ENCODE results near the gene MED25.

The MED25 gene

GRCh38 chr19:49844138-49845095 lies 26.3 kb downstream of the MED25 start:
- peak; percentile 55 for DNase-seq (ENCODE audit: low spot score)

- no peak for DNase-seq (ENCODE audit: low spot score)
Measured at GRCh38 chr19:49845414-49845813, 27.3 kb downstream of the MED25 start.

GRCh38 chr19:49846408-49846807 lies 28.3 kb downstream of the MED25 start:
- DNase-seq (ENCODE audit: low spot score): no peak

- DNase-seq (ENCODE audit: low spot score): peak; percentile 75
Measured at GRCh38 chr19:49847731-49848696, 29.9 kb downstream of the MED25 start.

GRCh38 chr19:49848938-49849337 lies 30.8 kb downstream of the MED25 start:
- no peak for DNase-seq (ENCODE audit: low spot score)

- DNase-seq (ENCODE audit: low spot score): no peak
Measured at GRCh38 chr19:49849433-49850220, 31.5 kb downstream of the MED25 start.

- no peak for DNase-seq (ENCODE audit: low spot score)
Measured at GRCh38 chr19:49850221-49850486, 32.1 kb downstream of the MED25 start.

GRCh38 chr19:49850487-49851342 lies 32.6 kb downstream of the MED25 start, which contains the start of gene PTOV1:
Gene PTOV1, plus strand, starts transcription at chr19:49851159.
- DNase-seq (ENCODE audit: low spot score): peak; percentile 91

GRCh38 chr19:49851456-49852259 lies 33.6 kb downstream of the MED25 start:
- no peak for DNase-seq (ENCODE audit: low spot score)

GRCh38 chr19:49852631-49853126 lies 34.6 kb downstream of the MED25 start:
- DNase-seq (ENCODE audit: low spot score): no peak

- DNase-seq (ENCODE audit: low spot score): no peak
Measured at GRCh38 chr19:49853852-49854377, 35.8 kb downstream of the MED25 start.

GRCh38 chr19:49854378-49855263 lies 36.5 kb downstream of the MED25 start:
- DNase-seq (ENCODE audit: low spot score): no peak

GRCh38 chr19:49855277-49855675 lies 37.2 kb downstream of the MED25 start:
- DNase-seq (ENCODE audit: low spot score): no peak

- DNase-seq (ENCODE audit: low spot score): no peak
Measured at GRCh38 chr19:49855676-49856573, 37.8 kb downstream of the MED25 start.

GRCh38 chr19:49856574-49857021 lies 38.5 kb downstream of the MED25 start:
- DNase-seq (ENCODE audit: low spot score): no peak

- no peak for DNase-seq (ENCODE audit: low spot score)
Measured at GRCh38 chr19:49857061-49857837, 39.2 kb downstream of the MED25 start.

GRCh38 chr19:49857838-49858087 lies 39.7 kb downstream of the MED25 start:
- no peak for DNase-seq (ENCODE audit: low spot score)
